ENCODE results near the gene F7. TPM values are rescaled to one million over a fixed set of nuclear protein-coding genes. Genes with fewer than 3 reads are reported as not detected.

The F7 gene
- total RNA-seq, 1 donor from 2014 or later = 3.0 TPM

GRCh38 chr13:113118261-113119021 is 12.8 kb downstream of the F7 start:
- Mint-ChIP-seq H3K36me3 (no peaks in the 10 kb centered on the region), H3K27ac (no peak overlapping the region), H3K4me3 (no peak overlapping the region), H3K4me1 (ENCODE audit: unreplicated experiment) (peaks cover 11% of the 10 kb centered on the region), H3K9me3 (no peaks in the 10 kb centered on the region), H3K27me3 (peaks cover 22% of the 10 kb centered on the region)
- DNase-seq (ENCODE audit: extremely low spot score, unreplicated experiment) = peak; percentile 67
- no peak for TF ChIP-seq CTCF (conservative IDR thresholded peaks at IDR 0.05)

GRCh38 chr13:113119166-113119821 is 13.7 kb downstream of the F7 start:
- H3K4me1 Mint-ChIP-seq (ENCODE audit: unreplicated experiment) = peaks cover 11% of the 10 kb centered on the region
- peaks cover 19% of the 10 kb centered on the region for H3K27me3 Mint-ChIP-seq
- no peak for TF ChIP-seq CTCF (conservative IDR thresholded peaks at IDR 0.05)
- no peaks in the 10 kb centered on the region for H3K36me3 Mint-ChIP-seq
- H3K27ac Mint-ChIP-seq = no peak overlapping the region
- H3K9me3 Mint-ChIP-seq = no peaks in the 10 kb centered on the region
- DNase-seq (ENCODE audit: extremely low spot score, unreplicated experiment) = peak; percentile 50
- H3K4me3 Mint-ChIP-seq = no peak overlapping the region

DNA sequence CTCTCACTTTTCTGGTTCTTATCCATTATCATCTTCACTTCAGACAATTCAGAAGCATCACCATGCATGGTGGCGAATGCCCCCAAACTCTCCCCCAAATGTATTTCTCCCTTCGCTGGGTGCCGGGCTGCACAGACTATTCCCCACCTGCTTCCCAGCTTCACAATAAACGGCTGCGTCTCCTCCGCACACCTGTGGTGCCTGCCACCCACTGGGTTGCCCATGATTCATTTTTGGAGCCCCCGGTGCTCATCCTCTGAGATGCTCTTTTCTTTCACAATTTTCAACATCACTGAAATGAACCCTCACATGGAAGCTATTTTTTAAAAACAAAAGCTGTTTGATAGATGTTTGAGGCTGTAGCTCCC is 14.2 kb downstream of the F7 start:
- no peaks in the 10 kb centered on the region for H3K9me3 Mint-ChIP-seq
- H3K4me1 Mint-ChIP-seq (ENCODE audit: unreplicated experiment) = peaks cover 11% of the 10 kb centered on the region
- H3K27me3 Mint-ChIP-seq = peaks cover 16% of the 10 kb centered on the region
- H3K27ac Mint-ChIP-seq = no peak overlapping the region
- TF ChIP-seq CTCF (conservative IDR thresholded peaks at IDR 0.05) = no peak
- no peak overlapping the region for H3K4me3 Mint-ChIP-seq
- peak; percentile 49 for DNase-seq (ENCODE audit: extremely low spot score, unreplicated experiment)
- H3K36me3 Mint-ChIP-seq = no peaks in the 10 kb centered on the region

GRCh38 chr13:113120300-113121182 is 14.9 kb downstream of the F7 start:
- Mint-ChIP-seq H3K36me3 (no peaks in the 10 kb centered on the region), H3K4me1 (ENCODE audit: unreplicated experiment) (peaks cover 11% of the 10 kb centered on the region), H3K9me3 (no peaks in the 10 kb centered on the region), H3K27ac (no peak overlapping the region), H3K4me3 (no peak overlapping the region), H3K27me3 (peaks cover 16% of the 10 kb centered on the region)
- no peak for TF ChIP-seq CTCF (conservative IDR thresholded peaks at IDR 0.05)
- peak; percentile 60 for DNase-seq (ENCODE audit: extremely low spot score, unreplicated experiment)

DNA sequence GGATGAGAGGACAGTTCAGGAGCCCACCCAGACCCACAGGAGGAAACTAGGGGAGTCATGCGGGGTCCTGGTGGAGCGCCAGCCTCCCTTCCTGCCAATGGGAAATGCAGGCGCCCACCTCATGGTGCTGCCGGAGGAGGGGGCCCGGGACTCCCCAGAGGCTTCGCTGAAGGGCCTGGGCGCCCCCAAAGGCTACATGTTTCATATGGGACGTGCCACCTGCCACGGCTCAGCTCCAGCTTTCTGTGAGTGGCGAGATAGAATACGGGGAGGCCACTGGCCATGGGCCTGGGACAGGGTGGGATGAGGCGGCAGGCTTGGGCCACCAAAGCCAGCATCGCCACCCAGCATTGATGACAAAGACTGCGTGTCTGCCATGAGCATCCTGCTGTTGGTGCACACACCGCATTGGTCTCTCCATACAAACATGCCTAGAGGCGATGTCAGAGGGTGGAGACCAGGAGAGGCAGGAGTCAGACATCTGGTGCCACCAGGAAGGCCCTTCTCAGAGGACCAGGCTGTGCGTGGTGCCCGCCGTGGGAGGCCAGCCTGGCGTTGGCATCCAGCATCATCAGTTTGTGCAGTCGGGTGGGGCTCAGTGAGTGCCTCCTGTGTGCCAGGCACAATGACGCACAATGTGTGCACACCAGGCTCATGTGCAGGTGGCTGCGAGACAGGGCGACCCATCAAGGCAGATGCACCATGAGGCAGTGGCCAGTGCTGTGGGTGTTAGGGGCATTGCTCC is 15.8 kb downstream of the F7 start:
- H3K27ac Mint-ChIP-seq = no peak overlapping the region
- H3K4me1 Mint-ChIP-seq (ENCODE audit: unreplicated experiment) = peaks cover 11% of the 10 kb centered on the region
- no peaks in the 10 kb centered on the region for H3K9me3 Mint-ChIP-seq
- no peaks in the 10 kb centered on the region for H3K36me3 Mint-ChIP-seq
- no peak for TF ChIP-seq CTCF (conservative IDR thresholded peaks at IDR 0.05)
- H3K4me3 Mint-ChIP-seq = no peak overlapping the region
- peaks cover 16% of the 10 kb centered on the region for H3K27me3 Mint-ChIP-seq
- DNase-seq (ENCODE audit: extremely low spot score, unreplicated experiment) = peak; percentile 47

Measured in type B pancreatic cell (in vitro differentiated cells).